Aorta (tissue), 5 donors: ENCODE data around the gene PRAMEF26. TPM values are rescaled to one million over a fixed set of nuclear protein-coding genes. Genes with fewer than 3 reads are reported as not detected.
"Not testable (repeated sequence)": the region's sequence is repeated elsewhere in the genome, so short reads cannot be mapped to it uniquely, and the experiment has no call there.

Experiments used
- ATAC-seq: fragments of 200-7000 bp; cut with Tn5 transposase; one replicate; pipeline ENCODE4 v1.9.1; 2022; ENCODE audit warnings: moderate library complexity; ENCODE audit not compliant: low FRiP score
- DNase-seq, 2 donors: peaks; one replicate each; pipeline ENCODE4 v3.0.0-alpha.2; 2020
- H3K27ac ChIP-seq, 2 donors: one replicate each; pipeline ENCODE4 v1.5.1; 2013; ENCODE audit warnings: low read length in 2 of 2, mild to moderate bottlenecking in 2 of 2, moderate library complexity in 2 of 2, control low read depth in 1 of 2, inconsistent platforms in 1 of 2, low read depth in 1 of 2
- H3K27me3 ChIP-seq, 2 donors: one replicate each; pipeline ENCODE4 v1.6.1; 2013; ENCODE audit warnings: control low read depth in 1 of 2, low read length in 1 of 2, mild to moderate bottlenecking in 1 of 2, moderate library complexity in 1 of 2; ENCODE audit not compliant: insufficient read depth in 2 of 2, control insufficient read depth in 1 of 2
- H3K36me3 ChIP-seq, 2 donors: one replicate each; pipeline ENCODE4 v1.6.1; 2013; ENCODE audit warnings: control low read depth in 1 of 2, low read length in 1 of 2, mild to moderate bottlenecking in 1 of 2; ENCODE audit not compliant: insufficient read depth in 2 of 2, control insufficient read depth in 1 of 2
- H3K4me1 ChIP-seq, 2 donors: one replicate each; pipeline ENCODE4 v1.6.1; 2013; ENCODE audit warnings: low read length in 2 of 2, control low read depth in 1 of 2, mild to moderate bottlenecking in 1 of 2, moderate library complexity in 1 of 2; ENCODE audit not compliant: insufficient read depth in 2 of 2, control insufficient read depth in 1 of 2
- H3K4me3 ChIP-seq, 2 donors: one replicate each; pipeline ENCODE4 v1.5.1; 2013; ENCODE audit warnings: low read length in 2 of 2, control low read depth in 1 of 2, mild to moderate bottlenecking in 1 of 2
- H3K9me3 ChIP-seq: one replicate; pipeline ENCODE4 v1.6.1; 2013; ENCODE audit warnings: mild to moderate bottlenecking, low read length; ENCODE audit not compliant: control insufficient read depth
- WGBS, 2 donors: extraction: QIAGEN DNeasy Blood & Tissue Kit; methylation state at CpG; one replicate each; pipeline ENCODE4 v1.1.7; 2013; 5-methylcytosine and 5-hydroxymethylcytosine counted together
- intact Hi-C, 2 donors: fragments of 100-400 bp; cut with DNase I; formaldehyde crosslinking; loops; one replicate each; pipeline versions ENCODE4 v1.14.2 to v1.15.0; 2022
- long read RNA-seq, 2 donors: library from polyadenylated mRNA; unstranded; transcript quantifications; one replicate each; pipeline ENCODE4 v2.0.0, GENCODE V29; 2020 to 2021
- polyA plus RNA-seq, 2 donors: library from polyadenylated mRNA; stranded (reverse); fragments of 200-250 nt; gene quantifications; one replicate each; pipeline ENCODE4 v1.2.3, GENCODE V29; 2013
- total RNA-seq, 2 donors: library from RNA; stranded (reverse); fragmentation: NEBNext Ultra II Directional; extraction: Animal tissue kit (Norgen Biotek cat#: 25700); gene quantifications; one replicate each; pipeline ENCODE4 v1.2.1, GENCODE V29; 2021
- donor health status: healthy with polysubstance abuse.
- donor health status: Bipolar disorder and iron deficiency.
- donor health status: DM: no; HTN: no; CAD: no.
- donor health status: DM: no; HTN: no; CAD: no.
- donor health status: DM: yes; HTN: yes; CAD: no.

The PRAMEF26 gene
- not detected for total RNA-seq
- polyA plus RNA-seq = not detected
- long read RNA-seq, donor 1 = 0 reads
- long read RNA-seq, donor 2 = 0 reads

DNA sequence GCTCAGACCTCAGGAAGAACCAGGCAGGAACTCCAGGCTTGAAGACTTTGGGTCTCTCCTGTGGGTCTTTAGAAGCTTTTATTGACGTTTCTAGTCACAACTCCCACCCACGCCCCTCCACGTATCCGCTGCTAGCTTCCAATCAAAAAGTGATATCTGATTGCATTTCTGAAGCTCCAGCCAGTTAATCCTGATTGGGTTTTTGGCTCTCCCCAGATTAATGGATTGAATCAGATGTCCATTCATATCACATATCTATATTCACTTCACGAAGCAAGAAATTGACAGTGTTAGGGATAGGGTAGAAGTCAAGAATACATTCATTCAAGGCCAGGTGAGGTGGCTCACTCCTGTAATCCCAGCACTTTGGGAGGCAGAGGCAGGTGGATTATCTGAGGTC lies at the start of gene PRAMEF26:
TSS of gene PRAMEF26 (minus strand) at position 101 of the 400 bp plus-strand sequence. CDS start 2,914 bp downstream, outside the sequence.
- ATAC-seq, H3K9me3 ChIP-seq, H3K4me1 ChIP-seq, DNase-seq, H3K27me3 ChIP-seq, intact Hi-C loops, H3K36me3 ChIP-seq, H3K4me3 ChIP-seq, H3K27ac ChIP-seq: not testable (repeated sequence)
- WGBS, 2 donors = 82 to 100% methylated on average over 1 of the region's 5 CpGs

DNA sequence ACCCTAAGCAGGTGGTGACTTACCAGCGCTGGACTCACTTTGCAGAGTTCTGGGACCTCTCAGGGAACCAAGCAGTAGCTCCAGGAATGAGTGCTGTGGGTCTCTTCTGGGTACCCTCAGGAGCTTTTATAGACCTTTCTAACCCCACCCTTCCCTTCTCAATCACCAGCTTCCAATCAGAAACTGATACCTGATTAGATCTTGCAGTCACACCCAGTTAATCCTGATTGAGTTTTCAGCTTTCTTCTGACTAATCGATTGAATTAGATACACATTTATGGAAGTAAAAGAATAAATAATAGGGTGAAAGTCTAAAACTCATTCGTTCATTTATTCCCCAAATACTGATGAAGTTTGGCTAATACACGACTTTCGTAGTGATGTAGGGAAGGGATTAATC lies 45.5 kb upstream of the PRAMEF26 start, which contains the start of gene PRAMEF13:
TSS of gene PRAMEF13 (minus strand) at position 101 of the 400 bp plus-strand sequence. CDS start 1,820 bp downstream, outside the sequence.
- H3K4me1 ChIP-seq, ATAC-seq, H3K27ac ChIP-seq, H3K4me3 ChIP-seq, intact Hi-C loops, H3K9me3 ChIP-seq, H3K36me3 ChIP-seq, DNase-seq, H3K27me3 ChIP-seq: not testable (repeated sequence)
- no CpG with 5 or more reads among the region's 5 CpGs for WGBS, 2 donors

DNA sequence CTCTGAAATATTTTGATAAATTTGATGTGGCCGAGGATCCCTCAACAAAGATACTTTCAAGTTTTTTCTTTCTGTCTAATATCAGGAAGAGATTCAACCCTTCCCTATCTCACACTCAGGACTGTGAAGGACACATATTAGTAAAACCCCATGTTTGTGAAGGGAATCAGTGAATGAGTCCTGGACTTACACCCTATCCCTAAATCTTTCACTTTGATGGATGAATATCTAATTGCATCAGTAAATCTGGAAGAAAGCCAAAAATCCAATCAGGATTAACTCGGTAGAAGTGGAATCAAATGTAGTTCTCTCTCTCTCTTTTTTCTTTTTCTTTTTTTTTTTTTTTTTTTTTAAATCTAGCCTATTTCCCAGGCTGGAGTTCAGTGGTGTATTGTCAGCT lies 15.7 kb upstream of the PRAMEF26 start, which contains the start of gene PRAMEF9:
TSS of gene PRAMEF9 (plus strand) at position 301 of the 400 bp plus-strand sequence. CDS start 3,433 bp downstream, outside the sequence.
- H3K9me3 ChIP-seq, H3K27me3 ChIP-seq, H3K36me3 ChIP-seq, intact Hi-C loops, ATAC-seq, H3K4me1 ChIP-seq, DNase-seq, H3K27ac ChIP-seq, H3K4me3 ChIP-seq: not testable (repeated sequence)
- WGBS, 2 donors = 91 to 93% methylated on average over 1 of the region's 2 CpGs

DNA sequence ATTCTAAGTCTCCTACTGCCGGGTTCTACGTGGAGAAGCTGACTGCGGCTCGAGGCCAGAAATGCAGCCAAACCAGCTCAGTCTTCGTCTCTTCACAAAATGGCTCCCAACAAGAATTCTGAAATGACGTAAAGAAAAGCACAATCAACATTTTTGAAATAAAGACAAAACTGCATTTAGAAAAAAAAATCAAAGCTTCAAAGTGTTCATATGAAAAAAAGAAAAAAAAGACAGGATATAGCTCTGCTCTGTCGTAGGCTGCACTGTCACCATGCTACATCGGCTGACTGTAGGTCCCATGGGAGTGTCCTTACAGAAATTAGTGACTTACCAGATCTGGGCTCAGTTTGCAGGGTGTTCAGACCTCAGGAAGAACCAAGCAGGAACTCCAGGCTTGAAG lies 9.7 kb upstream of the PRAMEF26 start, which contains the start of gene HNRNPCL4:
TSS of gene HNRNPCL4 (minus strand) at position 101 of the 400 bp plus-strand sequence. CDS start 164 bp downstream, outside the sequence.
- intact Hi-C loops, H3K27me3 ChIP-seq, H3K4me1 ChIP-seq, ATAC-seq, H3K4me3 ChIP-seq, H3K9me3 ChIP-seq, H3K27ac ChIP-seq, H3K36me3 ChIP-seq, DNase-seq: not testable (repeated sequence)
- no CpG with 5 or more reads among the region's 8 CpGs for WGBS, 2 donors

DNA sequence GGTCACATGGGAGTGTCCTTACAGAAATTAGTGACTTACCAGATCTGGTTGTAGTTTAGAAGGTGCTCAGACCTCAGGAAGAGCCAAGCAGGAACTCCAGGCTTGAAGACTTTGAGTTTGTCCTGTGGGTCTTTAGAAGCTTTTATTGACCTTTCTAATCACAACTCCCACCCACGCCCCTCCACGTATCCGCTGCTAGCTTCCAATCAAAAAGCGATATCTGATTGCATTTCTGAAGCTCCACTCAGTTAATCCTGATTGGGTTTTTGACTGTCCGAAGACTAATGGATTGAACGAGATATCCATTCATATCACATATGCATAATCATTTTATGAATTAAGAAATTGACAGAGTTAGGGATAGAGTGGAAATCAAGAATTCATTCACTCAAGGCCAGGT lies 39.1 kb downstream of the PRAMEF26 start, which contains the start of gene HNRNPCL2:
TSS of gene HNRNPCL2 (minus strand) at position 101 of the 400 bp plus-strand sequence. CDS start 454 bp downstream, outside the sequence.
- H3K4me3 ChIP-seq, H3K36me3 ChIP-seq, H3K4me1 ChIP-seq, H3K27me3 ChIP-seq, H3K27ac ChIP-seq, intact Hi-C loops, ATAC-seq, DNase-seq, H3K9me3 ChIP-seq: not testable (repeated sequence)
- WGBS, 2 donors = 90 to 94% methylated on average over 6 of the region's 6 CpGs

Other genes with a start within 250 kb of the PRAMEF26 start
- not detected for gene PRAMEF7, start 239.4 kb downstream of the PRAMEF26 start, total RNA-seq
- under 1 TPM in 1 of 2 donors, not detected in 1; 0.20 TPM for gene PRAMEF7, start 239.4 kb downstream of the PRAMEF26 start, polyA plus RNA-seq
- gene PRAMEF6, start 208.4 kb downstream of the PRAMEF26 start, total RNA-seq = not detected
- not detected for gene PRAMEF6, start 208.4 kb downstream of the PRAMEF26 start, polyA plus RNA-seq
- gene PRAMEF27, start 99.4 kb downstream of the PRAMEF26 start, total RNA-seq = not detected
- not detected for gene PRAMEF27, start 99.4 kb downstream of the PRAMEF26 start, polyA plus RNA-seq
- not detected for gene HNRNPCL3, start 95.2 kb downstream of the PRAMEF26 start, total RNA-seq
- gene HNRNPCL3, start 95.2 kb downstream of the PRAMEF26 start, polyA plus RNA-seq = not detected
- gene PRAMEF25, start 85.2 kb downstream of the PRAMEF26 start, total RNA-seq = not detected
- gene PRAMEF25, start 85.2 kb downstream of the PRAMEF26 start, polyA plus RNA-seq = not detected
- gene HNRNPCL2, start 39.2 kb downstream of the PRAMEF26 start, total RNA-seq = not detected
- not detected for gene HNRNPCL2, start 39.2 kb downstream of the PRAMEF26 start, polyA plus RNA-seq
- gene HNRNPCL4, start 9.6 kb upstream of the PRAMEF26 start, total RNA-seq = not detected
- not detected for gene HNRNPCL4, start 9.6 kb upstream of the PRAMEF26 start, polyA plus RNA-seq
- not detected for gene PRAMEF9, start 15.8 kb upstream of the PRAMEF26 start, total RNA-seq
- gene PRAMEF9, start 15.8 kb upstream of the PRAMEF26 start, polyA plus RNA-seq = not detected
- gene PRAMEF13, start 45.4 kb upstream of the PRAMEF26 start, total RNA-seq = not detected
- gene PRAMEF13, start 45.4 kb upstream of the PRAMEF26 start, polyA plus RNA-seq = not detected
- not detected for gene PRAMEF18, start 70.1 kb upstream of the PRAMEF26 start, total RNA-seq
- gene PRAMEF18, start 70.1 kb upstream of the PRAMEF26 start, polyA plus RNA-seq = not detected
- gene PRAMEF5, start 98.2 kb upstream of the PRAMEF26 start, total RNA-seq = not detected
- not detected for gene PRAMEF5, start 98.2 kb upstream of the PRAMEF26 start, polyA plus RNA-seq
- not detected for gene PRAMEF8, start 129.1 kb upstream of the PRAMEF26 start, total RNA-seq
- not detected for gene PRAMEF8, start 129.1 kb upstream of the PRAMEF26 start, polyA plus RNA-seq
- not detected for gene PRAMEF33, start 147.5 kb upstream of the PRAMEF26 start, total RNA-seq
- not detected for gene PRAMEF33, start 147.5 kb upstream of the PRAMEF26 start, polyA plus RNA-seq
- not detected for gene PRAMEF15, start 159.6 kb upstream of the PRAMEF26 start, total RNA-seq
- gene PRAMEF15, start 159.6 kb upstream of the PRAMEF26 start, polyA plus RNA-seq = not detected
- not detected for gene PRAMEF14, start 191.1 kb upstream of the PRAMEF26 start, total RNA-seq
- not detected for gene PRAMEF14, start 191.1 kb upstream of the PRAMEF26 start, polyA plus RNA-seq
- gene PRAMEF19, start 215.9 kb upstream of the PRAMEF26 start, total RNA-seq = not detected
- not detected for gene PRAMEF19, start 215.9 kb upstream of the PRAMEF26 start, polyA plus RNA-seq
- not detected for gene PRAMEF17, start 233.6 kb upstream of the PRAMEF26 start, total RNA-seq
- not detected for gene PRAMEF17, start 233.6 kb upstream of the PRAMEF26 start, polyA plus RNA-seq